Skeletal muscle satellite cell (primary cell): ENCODE data around the gene CHM. TPM values are rescaled to one million over a fixed set of nuclear protein-coding genes. Genes with fewer than 3 reads are reported as not detected.

Experiments used
- small RNA-seq: library from RNA; depleted of rRNA; stranded (forward); fragments of <200 nt; gene quantifications from one replicate; pipeline ENCODE3, GENCODE V24; 2012

CHM gene

Small RNAs within 50 kb of the gene (small RNA-seq; reads per million reads assigned to genes)
- gene AL022401.1 (not detected), gene MIR361 (5,980 reads per million, percentile 100 among the genes with 10 or more reads in this experiment), gene NDUFA5P7 (not detected), gene RF00019 (not detected)
